ENCODE data around the gene PKP4.

The PKP4 gene

DNA sequence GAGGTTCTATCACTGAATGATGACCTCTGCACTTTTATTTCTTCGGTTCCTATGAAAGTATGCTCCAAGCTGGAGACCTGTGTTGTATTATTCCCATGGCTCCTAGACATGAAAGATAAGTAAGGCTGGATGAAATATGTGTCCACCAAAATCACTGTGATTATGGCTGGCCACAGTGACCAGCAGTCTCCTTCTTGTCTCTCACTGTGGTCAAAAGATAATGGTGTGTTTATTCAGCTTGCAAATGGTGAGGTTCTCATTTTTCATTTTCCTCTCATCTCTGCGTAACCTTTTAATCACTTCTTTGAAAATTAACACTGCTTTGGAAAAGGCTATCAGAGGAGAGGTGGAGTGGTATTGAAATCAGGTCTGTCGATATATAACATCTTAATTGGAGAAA is 230.6 kb downstream of the PKP4 start:
- Histone ChIP-seq H3K9me3 (ENCODE audit: severe bottlenecking) (no peaks in the 10 kb centered on the region), H3K4me3 (ENCODE audit: low read depth, low read length) (no peak overlapping the region), H3K27ac (no peak overlapping the region), H3K36me3 (no peaks in the 10 kb centered on the region), H3K27me3 (ENCODE audit: insufficient read depth, low read depth, severe bottlenecking) (no peaks in the 10 kb centered on the region)
- no peak for TF ChIP-seq CTCF (IDR thresholded peaks at IDR 0.05; ENCODE audit: low read depth, low read length)
- DNase-seq: no peak

DNA sequence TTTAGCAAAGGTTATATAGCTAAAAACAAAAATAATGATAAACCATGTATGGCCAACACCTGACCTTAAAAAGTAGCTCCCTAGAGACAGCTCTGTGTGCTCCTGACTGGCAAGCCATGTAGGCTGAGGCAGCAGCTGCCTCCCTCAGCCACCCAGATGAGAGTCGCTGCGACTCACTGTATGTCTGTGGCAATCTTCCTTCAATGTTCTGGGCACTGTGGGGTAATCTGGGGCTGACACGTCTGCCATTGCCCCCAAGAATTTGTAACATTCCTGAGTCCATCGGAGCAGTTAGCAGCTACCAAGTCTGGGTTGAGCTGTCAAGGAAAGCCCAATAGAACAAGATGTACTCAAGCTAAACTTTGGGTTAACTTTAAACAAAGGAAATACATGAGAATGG is 232.0 kb downstream of the PKP4 start:
- Histone ChIP-seq H3K4me3 (ENCODE audit: low read depth, low read length) (no peak overlapping the region), H3K27me3 (ENCODE audit: insufficient read depth, low read depth, severe bottlenecking) (no peaks in the 10 kb centered on the region), H3K36me3 (no peaks in the 10 kb centered on the region), H3K27ac (no peak overlapping the region), H3K9me3 (ENCODE audit: severe bottlenecking) (no peaks in the 10 kb centered on the region)
- TF ChIP-seq CTCF (IDR thresholded peaks at IDR 0.05; ENCODE audit: low read depth, low read length): no peak
- DNase-seq: no peak

DNA sequence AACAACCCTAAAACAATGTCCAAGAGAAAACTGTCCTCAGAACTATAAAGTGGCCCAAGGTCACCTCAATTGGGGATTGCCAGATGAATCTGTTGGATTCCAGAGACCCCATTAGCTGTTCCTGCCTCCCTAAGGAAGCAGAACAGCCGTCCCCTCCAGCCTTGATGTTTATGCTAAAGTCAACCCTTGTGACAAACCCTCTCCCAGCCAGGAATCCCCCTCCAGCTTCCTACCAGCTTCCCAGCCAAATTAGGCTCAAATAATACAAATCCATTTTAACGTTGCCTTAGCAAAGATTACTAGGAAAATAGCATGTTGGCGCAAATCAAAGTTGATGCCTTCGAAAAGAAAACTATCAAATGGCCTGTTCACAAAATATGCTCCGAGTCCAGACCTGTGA is 232.6 kb downstream of the PKP4 start:
- H3K9me3 ChIP-seq (ENCODE audit: severe bottlenecking): no peaks in the 10 kb centered on the region
- no peak overlapping the region for H3K4me3 ChIP-seq (ENCODE audit: low read depth, low read length)
- no peaks in the 10 kb centered on the region for H3K36me3 ChIP-seq
- no peak for DNase-seq
- H3K27me3 ChIP-seq (ENCODE audit: insufficient read depth, low read depth, severe bottlenecking): no peaks in the 10 kb centered on the region
- no peak for TF ChIP-seq CTCF (IDR thresholded peaks at IDR 0.05; ENCODE audit: low read depth, low read length)
- H3K27ac ChIP-seq: no peak overlapping the region

DNA sequence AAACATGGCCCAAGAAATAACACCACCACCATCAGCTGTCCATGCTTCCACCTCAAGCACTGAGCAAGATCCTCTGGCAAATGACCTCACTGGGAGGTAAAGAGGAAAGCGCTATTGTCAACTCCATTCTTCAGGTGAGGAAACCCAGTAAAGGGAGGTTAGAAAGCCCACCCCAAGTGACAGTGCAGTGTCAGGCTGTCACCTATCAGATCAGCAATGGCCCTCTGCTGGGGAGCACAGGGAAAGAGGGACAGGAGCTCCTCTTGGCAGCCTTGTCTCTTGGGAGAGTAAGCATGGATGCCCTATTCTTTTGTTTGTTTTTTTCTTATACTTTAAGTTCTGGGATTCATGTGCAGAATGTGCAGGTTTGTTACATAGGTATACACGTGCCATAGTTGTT is 234.1 kb downstream of the PKP4 start:
- Histone ChIP-seq H3K27me3 (ENCODE audit: insufficient read depth, low read depth, severe bottlenecking) (no peaks in the 10 kb centered on the region), H3K27ac (no peak overlapping the region), H3K4me3 (ENCODE audit: low read depth, low read length) (no peak overlapping the region), H3K9me3 (ENCODE audit: severe bottlenecking) (no peaks in the 10 kb centered on the region), H3K36me3 (no peaks in the 10 kb centered on the region)
- DNase-seq: no peak
- no peak for TF ChIP-seq CTCF (IDR thresholded peaks at IDR 0.05; ENCODE audit: low read depth, low read length)

DNA sequence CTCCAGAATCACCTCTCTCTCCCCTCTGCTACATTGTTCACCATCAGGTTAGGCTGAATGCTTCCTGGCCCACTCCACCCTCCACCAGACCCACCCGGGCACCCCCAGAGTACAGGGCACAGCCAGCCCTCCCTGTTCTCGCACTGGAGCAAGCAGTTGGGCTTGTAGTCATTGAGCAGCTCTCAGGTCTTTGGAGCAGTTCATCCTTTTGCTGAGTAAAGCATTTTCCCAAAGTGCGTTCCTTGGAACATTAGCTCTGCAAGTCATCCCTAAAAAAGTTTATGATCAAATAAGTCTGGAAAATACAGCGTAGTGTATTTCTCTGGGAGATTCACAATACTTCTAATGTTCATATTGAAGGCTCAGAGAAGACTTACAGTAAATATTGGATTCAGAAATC is 234.9 kb downstream of the PKP4 start:
- H3K27me3 ChIP-seq (ENCODE audit: insufficient read depth, low read depth, severe bottlenecking): no peaks in the 10 kb centered on the region
- no peak for TF ChIP-seq CTCF (IDR thresholded peaks at IDR 0.05; ENCODE audit: low read depth, low read length)
- no peak overlapping the region for H3K4me3 ChIP-seq (ENCODE audit: low read depth, low read length)
- DNase-seq: no peak
- no peak overlapping the region for H3K27ac ChIP-seq
- no peaks in the 10 kb centered on the region for H3K9me3 ChIP-seq (ENCODE audit: severe bottlenecking)
- no peaks in the 10 kb centered on the region for H3K36me3 ChIP-seq

DNA sequence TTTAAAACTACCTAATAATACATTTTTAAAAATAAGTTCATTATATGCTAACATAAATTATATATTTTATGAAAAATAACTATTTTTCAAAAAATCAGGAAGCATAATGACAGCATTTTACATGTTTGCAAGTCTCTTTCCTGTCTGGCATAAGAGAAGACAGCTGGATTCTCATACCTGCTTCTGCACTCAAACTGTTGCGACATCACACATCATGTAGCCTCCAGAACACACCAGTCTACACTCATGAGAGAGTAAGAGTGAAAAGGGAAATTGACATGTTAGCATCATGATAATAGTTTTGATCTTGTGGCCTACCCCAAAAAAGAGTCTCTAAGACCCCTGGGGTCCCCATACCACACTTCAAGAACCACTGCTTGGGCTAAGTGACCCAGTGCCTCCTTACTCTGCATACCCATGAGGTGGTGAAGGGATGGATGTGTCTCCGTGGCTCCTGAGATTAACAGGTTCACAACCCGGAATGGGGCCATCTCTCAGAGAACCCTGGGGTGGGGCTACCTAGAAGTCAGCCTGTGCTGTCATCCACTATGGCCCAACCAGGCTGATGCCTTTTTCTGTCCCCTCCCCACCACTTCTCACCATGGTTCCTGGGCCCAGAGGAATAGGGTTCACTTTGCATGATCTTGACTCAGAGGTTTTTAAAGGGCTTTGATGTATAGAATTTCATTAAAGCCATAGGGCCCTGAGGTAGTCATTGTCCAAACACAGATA is 235.8 kb downstream of the PKP4 start:
- no peak for TF ChIP-seq CTCF (IDR thresholded peaks at IDR 0.05; ENCODE audit: low read depth, low read length)
- Histone ChIP-seq H3K36me3 (no peaks in the 10 kb centered on the region), H3K9me3 (ENCODE audit: severe bottlenecking) (no peaks in the 10 kb centered on the region), H3K27me3 (ENCODE audit: insufficient read depth, low read depth, severe bottlenecking) (no peaks in the 10 kb centered on the region), H3K27ac (no peak overlapping the region), H3K4me3 (ENCODE audit: low read depth, low read length) (no peak overlapping the region)
- DNase-seq: no peak

Measured in WERI-Rb-1 (cell line).